Suprapubic skin (tissue), 4 donors: Measurements from ENCODE around the gene HDAC1. TPM values are rescaled to one million over a fixed set of nuclear protein-coding genes. Genes with fewer than 3 reads are reported as not detected.

Experiments used
- DNase-seq, 2 donors: peaks; one replicate each; pipeline ENCODE4 v3.0.0-alpha.2; 2019; ENCODE audit warnings: low spot score in 2 of 2
- H3K27ac ChIP-seq: fragments of 200-600 bp; sonication (generic); one replicate; pipeline ENCODE4 v1.5.1; 2019
- H3K27me3 ChIP-seq: fragments of 200-600 bp; sonication (generic); one replicate; pipeline ENCODE4 v1.5.1; 2019
- H3K36me3 ChIP-seq: fragments of 200-600 bp; sonication (generic); one replicate; pipeline ENCODE4 v1.5.1; 2019
- H3K4me1 ChIP-seq: fragments of 200-600 bp; sonication (generic); one replicate; pipeline ENCODE4 v1.5.1; 2019
- H3K4me3 ChIP-seq: fragments of 200-600 bp; sonication (generic); one replicate; pipeline ENCODE4 v1.5.1; 2019; ENCODE audit warnings: mild to moderate bottlenecking
- H3K9me3 ChIP-seq: fragments of 200-600 bp; sonication (generic); one replicate; pipeline ENCODE4 v1.5.1; 2019
- EP300 ChIP-seq: sonication (generic); formaldehyde crosslinking; IDR thresholded peaks from one replicate; pipeline ENCODE4 v1.6.1; 2017; ENCODE audit warnings: antibody characterized with exemption
- POLR2A ChIP-seq, 2 donors: fragments of 450-650 bp; IDR thresholded peaks; one replicate each; pipeline ENCODE4 v1.6.1; 2017; ENCODE audit warnings: antibody characterized with exemption in 2 of 2, mild to moderate bottlenecking in 2 of 2, moderate library complexity in 2 of 2
- POLR2AphosphoS5 ChIP-seq, 3 donors: sonication (generic); formaldehyde crosslinking; IDR thresholded peaks; one replicate each; pipeline ENCODE4 v1.6.1; 2017; ENCODE audit warnings: antibody characterized with exemption in 3 of 3
- WGBS: methylation state at CpG from one replicate; pipeline ENCODE4 v1.1.5; 2018; 5-methylcytosine and 5-hydroxymethylcytosine counted together
- total RNA-seq, 4 donors: library from RNA; depleted of rRNA; stranded (reverse); fragments of >200 nt; gene quantifications; one replicate each; pipeline ENCODE4 v1.1.0, GENCODE V29; 2016
- TF ChIP-seq, protein P1 (sequence below), 2 donors: fragments of 200-600 bp in 1 of 2; fragments of 450-650 bp in 1 of 2; sonication (generic) in 1 of 2; IDR thresholded peaks; one replicate each; pipeline ENCODE4 v1.5.1; 2016 to 2019; ENCODE audit warnings: antibody characterized with exemption in 2 of 2, mild to moderate bottlenecking in 1 of 2, moderate library complexity in 1 of 2

Gene HDAC1
- total RNA-seq, 4 donors from 2014 or later: 34.4 to 52.9 (median 40.2) TPM

DNA sequence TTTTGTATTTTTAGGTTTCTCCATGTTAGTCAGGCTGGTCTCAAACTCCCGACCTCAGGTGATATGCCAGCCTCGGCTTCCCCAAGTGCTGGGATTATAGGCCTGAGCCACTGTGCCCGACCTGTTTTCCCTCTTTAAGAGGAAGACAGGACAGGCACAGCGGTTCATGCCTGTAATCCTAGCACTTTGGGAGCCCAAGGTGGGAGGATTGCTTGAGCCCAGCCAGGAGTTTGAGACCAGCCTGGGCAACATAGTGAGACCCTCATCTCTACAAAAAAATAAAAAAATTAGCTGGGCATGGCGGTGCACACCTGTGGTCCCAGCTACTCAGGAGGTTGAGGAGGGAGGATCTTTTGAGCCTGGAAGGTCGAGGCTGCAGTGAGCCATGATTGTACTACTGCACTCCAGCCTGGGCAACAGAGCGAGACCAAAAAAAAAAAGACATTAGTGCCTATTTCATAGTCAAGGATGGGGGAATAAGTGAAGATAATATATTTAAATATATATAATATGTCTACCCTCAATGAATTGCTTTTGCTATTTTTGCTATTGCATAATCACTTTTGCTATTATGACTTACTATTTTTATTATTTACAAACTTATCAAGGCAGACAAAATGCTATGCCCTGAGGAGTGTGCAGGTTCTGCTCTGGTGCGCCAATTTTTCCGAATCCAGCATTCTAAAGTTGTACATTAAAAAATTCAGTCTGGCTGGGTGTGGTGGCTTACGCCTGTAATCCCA, 26.4 kb downstream of the HDAC1 start:
- no peak for TF ChIP-seq POLR2A (IDR thresholded peaks at IDR 0.05)
- TF ChIP-seq POLR2AphosphoS5 (IDR thresholded peaks at IDR 0.05): no peak
- no peak for TF ChIP-seq EP300
- TF ChIP-seq, protein P1, sequence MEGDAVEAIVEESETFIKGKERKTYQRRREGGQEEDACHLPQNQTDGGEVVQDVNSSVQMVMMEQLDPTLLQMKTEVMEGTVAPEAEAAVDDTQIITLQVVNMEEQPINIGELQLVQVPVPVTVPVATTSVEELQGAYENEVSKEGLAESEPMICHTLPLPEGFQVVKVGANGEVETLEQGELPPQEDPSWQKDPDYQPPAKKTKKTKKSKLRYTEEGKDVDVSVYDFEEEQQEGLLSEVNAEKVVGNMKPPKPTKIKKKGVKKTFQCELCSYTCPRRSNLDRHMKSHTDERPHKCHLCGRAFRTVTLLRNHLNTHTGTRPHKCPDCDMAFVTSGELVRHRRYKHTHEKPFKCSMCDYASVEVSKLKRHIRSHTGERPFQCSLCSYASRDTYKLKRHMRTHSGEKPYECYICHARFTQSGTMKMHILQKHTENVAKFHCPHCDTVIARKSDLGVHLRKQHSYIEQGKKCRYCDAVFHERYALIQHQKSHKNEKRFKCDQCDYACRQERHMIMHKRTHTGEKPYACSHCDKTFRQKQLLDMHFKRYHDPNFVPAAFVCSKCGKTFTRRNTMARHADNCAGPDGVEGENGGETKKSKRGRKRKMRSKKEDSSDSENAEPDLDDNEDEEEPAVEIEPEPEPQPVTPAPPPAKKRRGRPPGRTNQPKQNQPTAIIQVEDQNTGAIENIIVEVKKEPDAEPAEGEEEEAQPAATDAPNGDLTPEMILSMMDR (IDR thresholded peaks at IDR 0.05): no peak
- H3K36me3 ChIP-seq: peaks cover 26% of the 10 kb centered on the region
- H3K4me3 ChIP-seq: no peak overlapping the region
- no peak for DNase-seq
- H3K4me1 ChIP-seq: no peaks in the 10 kb centered on the region
- 95% methylated on average over 10 of the region's 10 CpGs for whole genome bisulfite sequencing
- H3K27ac ChIP-seq: no peak overlapping the region
- H3K9me3 ChIP-seq: no peaks in the 10 kb centered on the region
- no peaks in the 10 kb centered on the region for H3K27me3 ChIP-seq

GRCh38 chr1:32321712-32322291, 29.9 kb downstream of the HDAC1 start:
- H3K9me3 ChIP-seq: no peaks in the 10 kb centered on the region
- peaks cover 35% of the 10 kb centered on the region for H3K36me3 ChIP-seq
- 60% methylated on average over 5 of the region's 5 CpGs for WGBS
- H3K27ac ChIP-seq: no peak overlapping the region
- no peaks in the 10 kb centered on the region for H3K4me1 ChIP-seq
- TF ChIP-seq POLR2A (IDR thresholded peaks at IDR 0.05) (no peak), EP300 (no peak), POLR2AphosphoS5 (IDR thresholded peaks at IDR 0.05) (no peak)
- TF ChIP-seq, protein P1 (IDR thresholded peaks at IDR 0.05): no peak
- H3K27me3 ChIP-seq: no peaks in the 10 kb centered on the region
- no peak for DNase-seq
- no peak overlapping the region for H3K4me3 ChIP-seq

GRCh38 chr1:32327204-32327603, 35.3 kb downstream of the HDAC1 start:
- Histone ChIP-seq H3K4me1 (peaks cover 10% of the 10 kb centered on the region), H3K27me3 (no peaks in the 10 kb centered on the region), H3K9me3 (no peaks in the 10 kb centered on the region), H3K4me3 (no peak overlapping the region), H3K27ac (no peak overlapping the region), H3K36me3 (peaks cover 73% of the 10 kb centered on the region)
- DNase-seq: no peak
- 98% methylated on average over 6 of the region's 11 CpGs for WGBS
- no peak for TF ChIP-seq POLR2AphosphoS5 (IDR thresholded peaks at IDR 0.05)
- no peak for TF ChIP-seq POLR2A (IDR thresholded peaks at IDR 0.05)
- no peak for TF ChIP-seq EP300
- TF ChIP-seq, protein P1 (IDR thresholded peaks at IDR 0.05): no peak

DNA sequence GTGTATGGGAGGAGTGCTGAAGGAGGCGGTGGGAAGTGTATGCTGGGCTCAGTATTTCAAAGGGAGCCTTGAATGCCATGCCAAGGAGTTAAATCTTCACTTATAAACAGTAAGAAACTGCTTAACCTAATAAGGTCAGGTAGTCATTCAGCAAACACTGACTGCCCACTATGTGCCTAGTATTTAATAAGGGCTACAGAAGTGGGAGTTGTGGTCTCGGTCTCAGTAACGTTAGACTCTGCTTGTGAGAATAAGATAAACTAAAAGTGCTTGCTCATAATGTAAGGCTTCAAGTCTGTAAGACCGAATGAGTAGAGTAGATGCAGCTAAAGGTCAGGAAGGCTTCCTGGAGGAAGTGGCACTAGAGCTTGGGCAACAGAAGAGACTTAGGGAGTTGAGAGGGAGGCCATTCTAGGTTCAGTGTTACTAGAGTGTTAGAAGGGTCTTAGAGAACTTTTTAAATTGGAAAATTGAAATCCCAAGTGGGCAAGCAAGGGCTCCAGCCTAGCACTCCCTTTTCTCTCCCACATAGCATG, 38.1 kb downstream of the HDAC1 start:
- H3K27me3 ChIP-seq: no peaks in the 10 kb centered on the region
- TF ChIP-seq, protein P1 (IDR thresholded peaks at IDR 0.05): no peak
- TF ChIP-seq POLR2A (IDR thresholded peaks at IDR 0.05) (no peak), POLR2AphosphoS5 (IDR thresholded peaks at IDR 0.05) (no peak), EP300 (no peak)
- no peaks in the 10 kb centered on the region for H3K9me3 ChIP-seq
- peaks cover 36% of the 10 kb centered on the region for H3K4me1 ChIP-seq
- no peak for DNase-seq
- H3K27ac ChIP-seq: no peak overlapping the region
- H3K4me3 ChIP-seq: no peak overlapping the region
- H3K36me3 ChIP-seq: peaks cover 69% of the 10 kb centered on the region
- 91% methylated on average over 4 of the region's 4 CpGs for WGBS

GRCh38 chr1:32330558-32331151, 38.8 kb downstream of the HDAC1 start:
- Histone ChIP-seq H3K9me3 (no peaks in the 10 kb centered on the region), H3K4me3 (no peak overlapping the region), H3K27ac (no peak overlapping the region), H3K4me1 (peaks cover 43% of the 10 kb centered on the region), H3K27me3 (no peaks in the 10 kb centered on the region), H3K36me3 (peaks cover 67% of the 10 kb centered on the region)
- TF ChIP-seq POLR2A (IDR thresholded peaks at IDR 0.05) (no peak), POLR2AphosphoS5 (IDR thresholded peaks at IDR 0.05) (no peak), EP300 (no peak)
- TF ChIP-seq, protein P1 (IDR thresholded peaks at IDR 0.05): no peak
- DNase-seq: no peak
- WGBS: 91% methylated on average over 11 of the region's 12 CpGs
